GM18498 (cell line): ENCODE data around the gene PBX3.
"Not testable (repeated sequence)": the region's sequence is repeated elsewhere in the genome, so short reads cannot be mapped to it uniquely, and the experiment has no call there.

Source experiments
- ATAC-seq: cut with Tn5 transposase; IDR thresholded peaks from one replicate; pipeline ENCODE4 v1.9.1; 2021; ENCODE audit warnings: mild to moderate bottlenecking, moderate library complexity; ENCODE audit not compliant: unreplicated experiment

The PBX3 gene

GRCh38 chr9:125821078-125821477 lies 73.9 kb downstream of the PBX3 start:
- ATAC-seq, result peak; percentile 63

DNA sequence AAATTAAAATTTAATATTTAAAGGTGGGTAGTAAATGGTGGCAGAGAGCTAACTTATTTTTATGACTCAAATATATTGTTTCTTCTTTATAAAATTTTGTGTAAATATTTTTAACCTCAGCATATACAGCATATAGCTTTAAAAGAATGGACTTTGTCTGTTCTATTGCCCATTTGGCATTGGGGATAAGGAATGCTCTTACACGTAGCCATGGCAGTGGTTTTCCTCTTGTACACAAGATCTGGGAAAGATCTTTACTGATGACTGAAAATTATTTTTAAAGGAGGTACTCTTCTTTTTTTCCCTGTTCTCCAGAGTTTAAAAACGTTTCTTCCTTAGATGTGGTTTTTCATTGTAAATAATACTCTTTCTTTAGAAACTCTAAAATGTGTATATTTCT lies 75.0 kb downstream of the PBX3 start:
- ATAC-seq, result no peak

GRCh38 chr9:125822902-125823301 lies 75.7 kb downstream of the PBX3 start:
- no peak for ATAC-seq

DNA sequence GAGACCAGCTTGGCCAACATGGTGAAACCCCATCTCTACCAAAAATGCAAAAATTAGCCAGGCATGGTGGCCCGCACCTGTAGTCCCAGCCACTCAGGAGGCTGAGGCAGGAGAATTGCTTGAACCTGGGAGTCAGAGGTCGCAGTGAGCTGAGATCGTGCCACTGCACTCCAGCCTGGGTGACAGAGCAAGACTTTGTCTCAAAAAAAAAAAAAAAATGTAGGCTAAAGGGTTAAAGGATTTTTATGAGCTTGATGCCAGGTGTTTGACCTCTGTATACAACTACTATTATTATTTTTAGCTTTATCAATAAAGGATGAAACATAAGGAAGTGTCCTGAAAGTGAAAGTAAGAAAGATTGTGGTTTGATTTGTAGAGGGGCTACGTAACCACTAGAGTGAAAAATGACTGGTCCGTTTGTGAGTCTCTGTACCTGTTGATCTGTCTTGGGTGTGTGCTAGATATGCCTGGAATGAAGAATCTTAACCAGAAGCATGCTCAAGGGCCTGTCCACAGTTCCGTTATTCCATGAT lies 76.8 kb downstream of the PBX3 start:
- ATAC-seq, result not testable (repeated sequence)

GRCh38 chr9:125825762-125826161 lies 78.6 kb downstream of the PBX3 start:
- ATAC-seq, result no peak

DNA sequence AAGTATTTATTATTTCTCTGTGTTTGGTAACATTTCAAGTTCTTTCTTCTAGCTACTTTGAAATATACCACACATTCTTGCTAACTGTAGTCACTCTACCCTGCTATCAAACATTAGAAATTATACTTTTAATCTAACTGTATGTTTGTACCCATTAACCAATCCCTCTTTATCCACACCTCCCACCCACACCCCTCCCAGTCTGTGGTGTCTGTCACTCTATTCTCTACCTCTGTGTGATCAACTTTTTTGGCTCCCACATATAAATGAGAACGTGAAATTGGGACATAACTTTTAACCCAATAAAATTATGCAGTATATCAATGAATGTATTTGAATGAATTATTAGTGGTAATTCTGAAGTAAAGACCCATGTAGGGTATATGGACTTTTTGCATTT lies 79.7 kb downstream of the PBX3 start:
- no peak for ATAC-seq

DNA sequence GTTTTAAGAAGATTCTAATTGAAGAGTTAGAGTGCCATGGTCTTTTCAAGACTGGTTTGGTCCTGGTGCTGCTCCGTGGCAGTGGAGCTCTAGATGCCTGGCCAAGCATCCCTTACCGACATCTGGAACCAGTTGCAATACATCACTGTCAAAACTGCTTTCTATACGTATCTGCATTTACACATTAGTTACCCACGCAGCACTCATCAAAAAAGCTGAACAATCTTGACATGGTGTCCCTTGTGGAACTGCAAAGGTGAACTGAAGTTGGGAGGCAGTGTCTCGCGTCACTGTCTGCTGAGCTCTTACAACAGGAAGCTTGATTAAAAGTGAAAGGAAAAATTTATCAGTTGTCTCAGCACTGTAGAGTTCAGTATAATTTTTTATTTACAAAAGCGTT lies 82.6 kb downstream of the PBX3 start:
- peak; percentile 65 for ATAC-seq

- no peak for ATAC-seq
These were observed 83.9 kb downstream of the PBX3 start for GRCh38 chr9:125831054-125831453.

DNA sequence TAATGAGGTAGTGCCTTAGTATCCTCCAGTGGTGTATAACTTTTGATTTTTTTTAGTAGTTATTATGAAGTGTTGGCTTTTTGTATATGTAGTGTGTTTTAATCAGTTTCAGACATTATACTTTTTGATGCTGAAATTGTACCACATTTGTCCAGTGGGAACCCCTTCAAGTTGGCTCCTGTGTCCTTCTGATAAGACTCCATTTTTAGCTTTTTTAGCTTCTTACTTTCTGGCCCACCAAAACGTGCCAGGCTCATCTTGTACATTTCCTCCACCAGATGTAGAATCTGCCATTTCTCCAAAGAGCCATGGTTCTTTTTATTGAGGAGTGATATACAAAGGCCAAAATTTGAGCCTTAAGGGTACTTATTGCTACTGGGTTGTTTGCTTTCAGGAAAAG lies 84.4 kb downstream of the PBX3 start:
- no peak for ATAC-seq

DNA sequence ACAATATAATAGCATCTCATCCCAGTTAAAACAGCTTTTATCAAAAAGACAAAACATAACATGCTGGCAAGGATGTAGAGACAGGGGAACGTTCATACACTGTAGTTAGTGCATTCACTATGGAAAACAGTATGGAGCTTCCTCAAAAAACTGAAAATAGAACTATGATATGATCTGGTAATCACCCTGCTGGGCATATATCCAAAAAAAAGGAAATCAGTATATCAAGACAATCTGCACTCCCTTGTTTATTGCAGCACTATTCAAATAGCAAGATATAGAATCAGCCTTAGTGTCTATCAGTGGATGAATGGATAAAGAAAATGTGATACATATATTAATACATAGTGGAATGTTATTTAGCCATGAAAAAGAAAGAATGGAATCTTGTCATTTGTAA lies 88.5 kb downstream of the PBX3 start:
- ATAC-seq, result no peak

DNA sequence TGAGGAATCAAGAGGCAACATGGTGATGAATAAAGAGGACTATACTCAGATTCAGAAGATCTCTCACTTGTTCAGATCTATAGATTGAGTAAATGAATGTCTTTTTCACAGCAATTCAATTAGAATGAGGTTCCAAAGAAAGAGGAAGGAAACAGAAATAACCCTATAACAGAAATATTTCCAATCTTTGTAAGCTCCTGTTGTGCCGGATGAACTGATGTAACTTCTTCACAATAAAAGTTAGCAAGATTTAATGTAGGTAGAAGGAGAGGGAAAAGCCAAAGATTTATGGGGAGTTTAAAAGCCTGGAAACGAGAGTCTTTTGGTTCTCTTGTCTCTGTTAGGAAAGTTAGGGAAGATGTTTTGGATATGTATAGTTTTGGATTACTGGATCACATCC lies 92.1 kb downstream of the PBX3 start:
- no peak for ATAC-seq

- ATAC-seq, result no peak
These were observed 94.3 kb downstream of the PBX3 start for GRCh38 chr9:125841444-125841843.

DNA sequence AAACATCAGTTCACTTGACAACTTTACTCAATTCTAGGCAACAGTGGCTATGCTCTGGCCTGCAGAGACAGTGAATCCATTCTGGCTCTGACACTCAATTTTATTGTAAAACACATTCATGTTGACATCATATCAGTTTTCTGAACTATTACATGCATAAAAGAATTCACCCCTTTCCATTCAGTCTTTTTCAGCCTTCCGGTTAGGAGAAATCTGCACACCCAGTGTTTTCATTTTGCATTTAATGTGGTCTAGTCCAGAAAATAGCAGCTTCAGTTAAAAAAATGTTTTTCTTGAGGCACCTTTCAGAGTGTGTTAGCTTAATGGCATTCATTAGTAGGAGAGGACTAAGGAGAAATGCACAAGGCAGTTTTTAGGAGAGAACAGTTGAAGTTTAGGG lies 95.1 kb downstream of the PBX3 start:
- ATAC-seq, result no peak

DNA sequence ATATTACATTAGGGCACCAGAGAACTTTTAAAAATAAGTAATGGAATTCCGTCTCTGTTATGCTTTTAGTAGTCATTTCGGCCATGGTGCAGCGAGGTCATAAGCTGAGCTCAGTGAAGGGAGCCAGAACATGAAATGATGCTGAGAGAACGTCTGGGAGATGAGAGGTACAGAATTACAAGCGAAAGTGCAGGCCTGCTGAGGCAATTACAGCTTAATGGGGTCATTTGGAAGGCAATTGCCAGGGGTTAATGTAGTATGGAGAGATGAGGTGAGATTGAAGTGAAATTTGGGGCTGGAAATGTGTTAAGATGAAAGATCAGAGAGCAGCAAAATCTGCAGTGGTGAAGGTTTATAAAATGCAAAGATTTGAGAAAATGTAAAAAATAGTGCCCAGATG lies 96.5 kb downstream of the PBX3 start:
- no peak for ATAC-seq

DNA sequence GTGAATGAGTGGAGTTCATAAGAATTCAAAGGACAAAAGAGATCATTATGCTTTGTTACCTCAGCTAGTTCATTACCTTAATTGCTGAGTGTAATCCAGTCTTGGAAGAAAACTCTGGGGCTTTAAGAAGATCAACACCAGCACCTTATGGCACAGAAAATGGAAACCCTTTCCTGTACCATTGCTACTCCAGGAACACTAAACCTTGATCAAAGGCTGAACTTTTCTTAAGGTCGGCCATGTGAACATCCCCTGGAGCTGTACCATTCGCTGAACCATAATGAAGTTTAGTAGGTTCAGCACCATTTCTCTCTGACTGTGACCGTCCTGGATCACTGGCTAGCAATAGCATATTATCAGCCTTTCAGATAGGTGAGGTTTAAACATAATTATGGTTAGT lies 97.4 kb downstream of the PBX3 start:
- ATAC-seq, result no peak

DNA sequence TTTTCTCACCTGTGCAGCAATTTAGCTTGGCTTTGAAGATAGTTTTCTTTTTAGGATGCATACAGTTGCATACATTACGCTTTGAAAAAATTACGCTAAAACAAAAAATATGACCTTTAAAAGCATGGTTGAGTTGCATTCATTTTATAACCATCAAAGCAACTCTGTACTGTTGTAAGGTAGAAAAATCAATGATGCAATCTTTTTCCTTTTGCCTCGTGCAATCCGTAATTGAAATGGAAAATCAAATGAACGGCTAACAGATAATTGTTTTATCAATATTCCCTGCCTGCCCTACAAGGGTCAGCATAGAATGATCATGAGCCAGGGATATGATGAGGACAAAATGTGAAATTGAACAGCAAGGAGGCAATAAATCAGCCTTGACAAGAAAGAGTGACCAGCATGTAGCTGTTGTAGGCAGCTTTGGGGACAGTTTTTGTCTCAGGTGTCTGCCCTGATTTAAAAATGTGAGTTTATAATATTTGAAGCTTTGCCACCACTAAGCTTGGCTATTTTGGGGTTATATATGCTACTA lies 98.2 kb downstream of the PBX3 start:
- no peak for ATAC-seq

DNA sequence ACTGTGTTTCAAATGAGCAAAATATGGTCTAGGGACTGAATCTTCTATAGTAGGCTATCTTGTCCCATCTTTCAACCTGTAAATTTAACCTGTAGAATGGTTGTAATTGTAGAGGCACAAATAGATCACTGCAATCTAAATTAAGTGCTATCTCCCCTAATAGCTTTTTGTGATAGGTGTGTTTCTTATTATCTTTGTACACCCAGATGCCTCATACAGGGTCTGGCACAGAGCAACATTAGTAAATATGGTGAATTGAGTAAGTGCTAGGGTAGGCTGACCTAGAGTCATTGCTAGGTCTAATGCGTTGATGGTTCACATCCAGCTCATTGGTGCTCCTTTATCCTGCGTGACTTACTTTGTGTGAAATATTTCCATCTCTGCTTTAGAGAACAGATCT lies 100.6 kb downstream of the PBX3 start:
- no peak for ATAC-seq

GRCh38 chr9:125850106-125850632 lies 103.0 kb downstream of the PBX3 start:
- no peak for ATAC-seq

- ATAC-seq, result no peak
These were observed 103.6 kb downstream of the PBX3 start for GRCh38 chr9:125850763-125851162.

DNA sequence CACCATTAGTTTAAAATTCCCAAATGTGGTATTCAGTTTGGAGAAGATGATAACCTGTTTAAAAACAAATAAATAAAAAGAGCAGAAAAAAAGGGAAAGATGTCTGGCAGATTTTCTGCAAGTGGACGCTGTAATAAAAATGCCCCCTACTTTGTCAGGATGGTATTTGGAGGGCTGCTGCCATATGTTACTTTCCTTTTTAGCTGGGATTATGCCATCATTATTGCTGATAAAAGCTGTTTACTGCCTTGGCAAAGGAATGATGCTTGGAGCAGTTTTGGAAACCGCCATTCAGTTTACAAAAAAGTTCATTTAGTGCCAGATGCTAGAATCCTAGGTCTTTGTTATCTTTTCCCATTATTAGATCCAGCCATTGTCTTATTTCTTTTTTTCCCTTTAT lies 104.8 kb downstream of the PBX3 start:
- ATAC-seq, result no peak

- no peak for ATAC-seq
These were observed 105.2 kb downstream of the PBX3 start for GRCh38 chr9:125852386-125852785.

DNA sequence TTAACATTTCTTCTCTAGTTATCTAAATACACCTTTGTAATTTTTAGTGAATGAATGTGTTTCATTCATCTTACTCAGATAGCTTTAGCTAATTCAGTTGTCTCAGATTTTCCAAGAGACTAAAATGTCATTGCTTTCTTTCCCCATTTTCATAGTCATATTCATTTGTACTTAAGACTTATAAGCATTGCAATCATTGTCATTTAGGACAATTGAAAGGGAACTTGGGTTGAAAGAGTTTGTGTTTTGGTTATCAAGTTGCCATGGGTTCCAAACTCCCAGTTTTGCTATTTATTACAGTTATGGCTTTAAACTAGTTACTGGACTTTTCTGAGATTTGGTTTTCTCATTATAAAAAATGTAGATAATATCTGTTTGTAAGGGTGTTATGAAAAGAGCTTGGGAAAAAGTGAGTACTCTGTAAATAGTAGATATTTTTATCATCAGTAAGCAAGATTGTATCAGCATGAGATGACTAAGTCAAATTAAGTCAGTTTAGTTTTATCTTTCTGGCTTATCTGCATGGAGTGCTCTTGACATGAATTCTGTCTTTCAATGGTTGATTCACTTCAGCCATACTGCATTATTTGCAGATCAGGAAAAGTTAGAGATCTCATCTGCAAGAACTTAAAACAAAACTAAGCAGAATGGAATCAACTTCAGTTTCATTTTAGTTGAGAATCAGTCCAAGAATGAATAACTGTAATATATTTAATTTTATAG lies 107.5 kb downstream of the PBX3 start:
- ATAC-seq, result no peak

GRCh38 chr9:125856331-125856730 lies 109.2 kb downstream of the PBX3 start:
- no peak for ATAC-seq
